ENCODE results near the gene HNRNPA2B1. TPM values are rescaled to one million over a fixed set of nuclear protein-coding genes. Genes with fewer than 3 reads are reported as not detected.

HNRNPA2B1 gene
- total and polyA plus RNA-seq, 2 of the 8 experiments (the other 6 are each of a cell fraction or from before 2014, with no cell fraction given) = 276 to 1,255 TPM

DNA sequence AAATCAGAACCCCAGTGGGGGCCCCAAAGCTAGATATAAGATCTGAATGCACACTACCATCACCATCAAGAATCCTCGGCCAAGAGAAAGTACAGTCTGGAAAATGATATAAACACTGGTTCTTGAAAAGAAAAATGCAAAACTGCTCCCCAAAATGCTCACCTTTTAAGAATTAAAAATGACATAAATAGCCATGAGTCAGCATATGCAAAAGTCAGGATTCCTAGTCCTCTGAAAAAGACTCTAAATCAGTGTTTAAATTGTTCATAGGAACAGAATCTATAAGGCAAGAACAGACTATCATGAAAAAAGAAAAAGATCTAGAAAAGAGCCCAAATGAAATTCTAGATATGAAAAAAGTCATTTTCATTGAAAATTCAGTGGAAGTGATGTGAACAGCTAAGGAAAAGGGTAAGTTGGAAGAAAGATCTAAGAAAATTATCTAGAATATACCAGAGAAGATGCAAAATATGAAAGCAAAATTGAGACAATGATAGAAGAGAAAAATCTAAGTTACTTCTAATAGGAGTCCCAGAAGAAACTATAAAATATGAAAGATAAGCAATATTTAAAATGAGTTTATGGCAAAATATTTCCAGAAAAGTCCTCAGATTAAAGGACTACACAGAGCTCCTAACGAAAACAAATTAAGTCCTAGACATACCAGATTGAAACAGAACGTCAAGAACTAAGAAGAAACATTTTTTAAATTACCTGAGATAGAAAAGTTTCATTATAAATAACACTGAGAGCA is 18.9 kb downstream of the HNRNPA2B1 start:
- ChIA-PET CTCF (ENCODE audit: partially characterized antibody) (interaction anchor here (0.6 to 4.8 kb wide), 10 partner anchors 11 to 636 kb away, joined by 3 to 46 read pairs (median 6); no protein-coding TSS in a partner anchor), POLR2A (ENCODE audit: partially characterized antibody) (interaction anchor here (0.6 to 17.3 kb wide), 14 partner anchors 8 to 80 kb away, joined by 3 to 578 read pairs (median 6); partner anchors contain the start of genes CBX3, HNRNPA2B1 and NFE2L3)
- no peak overlapping the region for H2AK5ac ChIP-seq (ENCODE audit: low read depth, low read length)
- H3K4me3 ChIP-seq (ENCODE audit: extremely low read depth in 1 of 4, insufficient read depth in 2 of 4, low read depth in 3 of 4, low read length in 4 of 4) = no peak overlapping the region
- no peak for FAIRE-seq
- H2BK15ac ChIP-seq (ENCODE audit: low read length) = no peak overlapping the region
- no peak overlapping the region for H3K56ac ChIP-seq (replicated peaks; ENCODE audit: insufficient read length, low read depth, low read length)
- 0 out of 2 replicates have a peak, but pooled peaks have one; percentile 24 for TF ChIP-seq MAFK (IDR thresholded peaks at IDR 0.05; ENCODE audit: low read depth, low read length)
- TF ChIP-seq, protein P1, sequence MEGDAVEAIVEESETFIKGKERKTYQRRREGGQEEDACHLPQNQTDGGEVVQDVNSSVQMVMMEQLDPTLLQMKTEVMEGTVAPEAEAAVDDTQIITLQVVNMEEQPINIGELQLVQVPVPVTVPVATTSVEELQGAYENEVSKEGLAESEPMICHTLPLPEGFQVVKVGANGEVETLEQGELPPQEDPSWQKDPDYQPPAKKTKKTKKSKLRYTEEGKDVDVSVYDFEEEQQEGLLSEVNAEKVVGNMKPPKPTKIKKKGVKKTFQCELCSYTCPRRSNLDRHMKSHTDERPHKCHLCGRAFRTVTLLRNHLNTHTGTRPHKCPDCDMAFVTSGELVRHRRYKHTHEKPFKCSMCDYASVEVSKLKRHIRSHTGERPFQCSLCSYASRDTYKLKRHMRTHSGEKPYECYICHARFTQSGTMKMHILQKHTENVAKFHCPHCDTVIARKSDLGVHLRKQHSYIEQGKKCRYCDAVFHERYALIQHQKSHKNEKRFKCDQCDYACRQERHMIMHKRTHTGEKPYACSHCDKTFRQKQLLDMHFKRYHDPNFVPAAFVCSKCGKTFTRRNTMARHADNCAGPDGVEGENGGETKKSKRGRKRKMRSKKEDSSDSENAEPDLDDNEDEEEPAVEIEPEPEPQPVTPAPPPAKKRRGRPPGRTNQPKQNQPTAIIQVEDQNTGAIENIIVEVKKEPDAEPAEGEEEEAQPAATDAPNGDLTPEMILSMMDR (IDR thresholded peaks at IDR 0.05; ENCODE audit: control extremely low read depth in 1 of 3, insufficient read depth in 1 of 3, low read depth in 1 of 3, low read length in 3 of 3) = no peak
- H3K79me2 ChIP-seq (ENCODE audit: control insufficient read depth in 1 of 2, insufficient read depth in 2 of 2, low read length in 2 of 2) = peaks cover 0 to 12% of the 10 kb centered on the region in 2 experiments; a peak in 2 of 4 replicates
- H3K4ac ChIP-seq (replicated peaks; ENCODE audit: insufficient read length, low read depth, low read length) = no peak overlapping the region
- H3K79me1 ChIP-seq (ENCODE audit: low read depth, low read length) = peaks cover 2% of the 10 kb centered on the region; the same call in 1 of the 2 replicates
- no peak overlapping the region for H3K9ac ChIP-seq (replicated peaks in 1 of 4; ENCODE audit: extremely low read depth in 1 of 4, low read depth in 3 of 4, low read length in 3 of 4)
- H2AFZ ChIP-seq (ENCODE audit: low read length) = no peak overlapping the region
- peaks cover 0 to 5% (median 0%) of the 10 kb centered on the region in 4 experiments; a peak in 1 of 7 replicates for H3K4me1 ChIP-seq (replicated peaks in 1 of 4; ENCODE audit: control insufficient read depth in 3 of 4, insufficient read depth in 4 of 4, low read length in 3 of 4)
- DNase-seq (ENCODE audit: low read depth in 1 of 2, low spot score in 2 of 2) = no peak
- H3K18ac ChIP-seq (ENCODE audit: extremely low read depth, low read length) = no peak overlapping the region
- H2BK20ac ChIP-seq (ENCODE audit: low read length) = no peak overlapping the region
- peaks cover 4 to 14% (median 6%) of the 10 kb centered on the region in 4 experiments; a peak in 4 of 8 replicates for H3K36me3 ChIP-seq (ENCODE audit: control insufficient read depth in 2 of 4, insufficient read depth in 4 of 4, low read length in 3 of 4)
- no peak overlapping the region for H4K8ac ChIP-seq (ENCODE audit: extremely low read depth, insufficient read depth, low read length)
- no peak overlapping the region for H3K4me2 ChIP-seq (ENCODE audit: insufficient read depth in 1 of 2, low read depth in 2 of 2, low read length in 2 of 2)
- no peak overlapping the region for H2BK120ac ChIP-seq (replicated peaks; ENCODE audit: low read depth, low read length)
- H4K91ac ChIP-seq (replicated peaks; ENCODE audit: insufficient read length, low read length) = no peak overlapping the region
- no peaks in the 10 kb centered on the region for H3K23me2 ChIP-seq (ENCODE audit: low read depth, low read length)
- no peak overlapping the region for H2BK5ac ChIP-seq (ENCODE audit: low read depth, low read length)
- no peak overlapping the region for H3K27ac ChIP-seq (ENCODE audit: low read depth, low read length)
- WGBS, 2 experiments (ENCODE audit: extremely low coverage in 1 of 2, insufficient coverage in 1 of 2, insufficient read length in 1 of 2, insufficient replicate concordance in 2 of 2, low coverage in 1 of 2, low lambda C conversion rate in 2 of 2, missing lambda C conversion rate in 1 of 2) = 86% methylated on average over 3 of the region's 3 CpGs; no CpG with 5 or more reads in 1 of the 2 experiments
- H3K9me3 ChIP-seq (ENCODE audit: insufficient read depth in 2 of 2, low read depth in 1 of 2, low read length in 1 of 2) = peaks cover 0 to 6% of the 10 kb centered on the region in 2 experiments; a peak in 1 of 4 replicates
- no peak overlapping the region for H2BK12ac ChIP-seq (ENCODE audit: low read depth, low read length)
- H4K5ac ChIP-seq (ENCODE audit: insufficient read length, low read depth, low read length) = no peak overlapping the region
- no peak overlapping the region for H3K23ac ChIP-seq (ENCODE audit: insufficient read length)
- no peak overlapping the region for H3K14ac ChIP-seq (ENCODE audit: insufficient read length)
- peaks cover 2 to 7% of the 10 kb centered on the region in 2 experiments for H4K20me1 ChIP-seq (replicated peaks in 1 of 2; ENCODE audit: control insufficient read depth in 1 of 2, insufficient read depth in 2 of 2, low read length in 2 of 2)
- H3K27me3 ChIP-seq (replicated peaks in 1 of 4; ENCODE audit: control insufficient read depth in 3 of 4, extremely low read depth in 1 of 4, insufficient read depth in 3 of 4, low read length in 3 of 4) = no peaks in the 10 kb centered on the region

Measured in H1 (cell line).